HG03575 (cell line): ENCODE data around the gene AKAP6.

Source experiments
- ATAC-seq: cut with Tn5 transposase; IDR thresholded peaks from one replicate; pipeline ENCODE4 v1.9.1; 2021; ENCODE audit not compliant: unreplicated experiment, insufficient number of reproducible peaks, low FRiP score; ENCODE audit errors: extremely low read depth

AKAP6 gene

DNA sequence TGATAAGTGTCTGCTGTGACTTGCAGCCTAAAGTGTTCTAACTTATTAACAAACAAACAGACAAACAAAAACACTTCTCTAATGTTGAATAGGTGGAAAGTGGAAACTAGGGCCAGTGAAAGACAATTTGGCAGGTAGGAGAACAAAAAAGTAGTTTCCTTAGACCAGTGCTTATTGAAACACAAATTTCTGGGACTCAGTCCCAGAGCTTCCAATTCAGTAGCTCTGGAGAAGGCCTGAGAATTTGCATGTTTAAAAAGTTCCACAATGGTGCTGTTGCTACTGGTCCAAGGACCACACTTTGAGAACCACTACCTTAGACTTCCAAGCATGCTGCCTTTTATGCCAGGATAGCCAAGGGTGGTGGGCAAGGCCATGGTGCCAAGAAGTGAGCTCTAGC, 67.8 kb downstream of the AKAP6 start:
- ATAC-seq = no peak

DNA sequence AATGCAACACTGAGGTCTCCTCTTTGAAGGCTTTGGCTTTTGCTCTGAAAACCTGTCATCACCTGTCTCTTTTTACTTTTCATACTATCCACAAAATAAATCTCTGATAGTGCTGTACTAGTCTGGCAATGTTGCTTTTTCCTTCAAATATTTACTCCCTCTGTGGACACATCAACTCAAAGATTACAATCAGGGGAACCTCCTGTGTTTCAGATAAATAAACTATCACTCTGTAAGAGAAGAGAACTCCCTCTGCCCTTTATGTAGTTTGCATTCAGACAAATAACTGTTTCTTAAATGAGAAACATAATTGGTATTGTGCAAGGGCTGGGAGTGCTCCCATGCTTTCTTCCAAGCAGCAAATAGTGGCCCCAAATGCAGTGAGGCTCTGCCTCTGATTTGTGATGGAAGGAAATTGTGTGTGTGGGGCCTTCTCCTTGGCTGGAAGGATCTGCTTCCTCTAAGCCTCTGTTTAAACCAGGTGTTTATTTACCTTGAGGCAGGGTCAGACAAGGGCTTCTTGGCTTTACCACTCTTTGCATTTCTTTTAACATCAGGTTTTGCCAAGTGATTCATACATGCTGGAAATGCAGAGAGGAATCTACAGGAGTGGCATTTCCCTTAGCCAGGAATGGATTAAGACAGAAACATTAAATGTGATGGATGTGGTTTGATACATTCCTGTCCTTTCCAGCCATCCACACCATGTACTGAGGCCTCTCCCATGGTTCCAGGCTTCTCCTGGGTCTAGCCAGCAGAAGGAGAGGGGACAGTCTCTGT, 69.0 kb downstream of the AKAP6 start:
- no peak for ATAC-seq

- ATAC-seq = no peak
These were observed 70.8 kb downstream of the AKAP6 start for GRCh38 chr14:32399920-32400319.

GRCh38 chr14:32400480-32400879, 71.4 kb downstream of the AKAP6 start:
- no peak for ATAC-seq

DNA sequence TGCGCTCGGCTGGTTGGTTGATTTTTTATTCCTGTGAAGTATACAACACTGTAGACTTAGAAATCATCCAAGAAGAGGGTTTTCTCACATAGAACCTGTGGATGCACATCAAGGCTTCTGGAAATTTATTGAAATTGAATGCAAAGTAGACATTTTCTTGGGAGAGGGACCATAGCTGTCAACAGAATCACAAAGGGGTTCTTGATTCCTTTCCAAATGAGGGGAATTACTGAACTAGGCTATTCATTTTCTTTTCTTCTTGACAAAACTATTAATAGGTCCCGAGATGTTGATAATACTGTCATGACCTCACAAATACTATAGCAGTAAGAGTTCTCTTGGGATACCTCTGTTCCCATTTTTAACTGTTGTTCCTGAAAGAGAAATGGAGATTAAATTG, 73.9 kb downstream of the AKAP6 start:
- no peak for ATAC-seq

GRCh38 chr14:32403688-32404087, 74.6 kb downstream of the AKAP6 start:
- no peak for ATAC-seq

DNA sequence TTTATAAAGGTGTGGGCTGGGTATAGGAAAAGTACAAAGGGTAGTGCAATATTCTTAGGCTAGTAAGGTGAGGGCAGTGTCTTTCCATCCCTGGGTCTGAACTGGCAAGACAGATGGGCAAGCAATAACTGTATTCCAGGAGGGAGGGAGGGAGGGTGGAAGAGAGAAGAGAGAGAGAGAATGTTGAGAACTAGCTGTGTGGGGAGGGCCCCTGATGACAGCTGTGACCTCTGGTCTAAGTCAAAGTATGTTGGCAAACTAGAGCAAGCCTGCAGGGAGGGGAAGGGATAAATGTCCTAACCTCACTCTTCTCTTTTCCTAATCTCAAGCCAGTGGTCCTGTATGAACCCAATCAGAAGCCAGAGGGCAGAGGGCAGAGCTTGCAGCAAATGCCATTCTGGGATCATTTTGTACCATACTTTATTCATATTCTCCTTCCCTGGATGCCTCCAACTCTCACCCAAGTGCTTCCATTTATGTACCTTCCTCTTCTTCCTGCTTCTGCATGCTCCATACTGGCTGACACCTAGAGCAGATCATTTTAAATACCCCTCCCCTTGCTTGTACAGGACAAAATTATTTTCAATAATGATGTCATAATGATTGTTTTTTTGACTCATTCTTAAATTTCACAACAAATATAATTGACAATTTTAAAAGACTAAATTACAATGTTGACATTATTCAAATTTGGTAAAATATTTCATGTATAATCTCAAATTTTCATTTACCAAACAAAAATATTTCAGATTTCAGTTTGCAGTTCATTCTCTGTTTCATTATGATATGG, 75.9 kb downstream of the AKAP6 start:
- no peak for ATAC-seq

DNA sequence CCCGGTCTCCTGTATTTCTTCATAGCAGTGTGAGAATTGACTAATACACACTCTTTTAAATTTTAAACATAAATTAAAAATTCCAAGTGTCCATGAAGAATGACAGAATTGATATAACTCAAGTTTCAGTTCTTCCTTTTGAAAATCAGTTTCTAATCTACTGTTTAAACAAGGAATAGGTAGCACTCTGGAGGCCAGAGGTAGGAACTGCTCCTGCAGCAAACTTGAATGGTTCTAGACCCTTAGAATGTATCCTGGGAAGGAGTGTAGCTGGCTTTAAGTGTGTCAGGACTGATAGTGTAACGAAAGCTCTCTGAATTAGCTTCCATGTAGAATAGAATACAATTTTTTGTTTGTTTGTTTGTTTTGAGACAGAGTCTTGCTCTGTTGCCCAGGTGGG, 76.8 kb downstream of the AKAP6 start:
- no peak for ATAC-seq

DNA sequence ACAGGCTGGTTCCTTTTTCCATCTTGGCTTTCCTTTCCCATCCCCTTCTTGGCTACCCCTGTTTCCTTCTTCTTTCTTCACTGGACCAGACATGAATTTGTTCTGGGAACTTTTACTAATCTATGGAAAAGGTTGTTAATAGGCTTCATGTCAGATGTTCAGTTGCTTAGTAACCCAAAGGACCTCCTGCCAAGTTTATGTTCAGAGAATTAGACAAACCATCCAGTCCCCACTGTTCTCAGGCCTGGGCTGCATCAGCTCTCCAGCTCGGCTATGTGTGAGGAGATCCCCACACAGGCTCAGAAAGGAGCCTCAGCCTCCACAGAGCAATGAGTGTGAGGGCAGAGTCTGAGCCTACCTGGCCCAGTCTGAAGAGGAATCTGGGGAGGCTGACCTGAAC, 78.0 kb downstream of the AKAP6 start:
- no peak for ATAC-seq

GRCh38 chr14:32408018-32408417, 78.9 kb downstream of the AKAP6 start:
- ATAC-seq = no peak

DNA sequence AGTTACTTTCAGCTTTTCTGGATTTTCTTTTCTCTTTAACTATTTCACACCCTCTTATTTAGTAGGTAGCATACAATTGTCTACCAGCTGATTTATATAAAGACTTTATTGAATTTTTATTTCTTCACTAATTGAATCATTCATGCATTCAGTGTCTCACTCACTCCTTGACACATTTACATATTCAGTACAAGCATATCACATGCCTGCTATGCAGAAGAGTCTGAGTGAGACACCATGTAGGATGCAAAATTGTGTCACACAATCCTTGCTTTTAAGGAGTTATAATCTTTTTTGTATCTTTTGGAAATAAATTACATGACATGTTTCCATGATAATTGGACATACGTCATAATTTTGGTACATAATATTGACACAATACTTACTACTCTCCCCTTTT, 83.0 kb downstream of the AKAP6 start:
- ATAC-seq = no peak

- ATAC-seq = no peak
These were observed 83.4 kb downstream of the AKAP6 start for GRCh38 chr14:32412532-32412931.

GRCh38 chr14:32413967-32414640, 85.0 kb downstream of the AKAP6 start:
- no peak for ATAC-seq

GRCh38 chr14:32414808-32415255, 85.7 kb downstream of the AKAP6 start:
- ATAC-seq = no peak

DNA sequence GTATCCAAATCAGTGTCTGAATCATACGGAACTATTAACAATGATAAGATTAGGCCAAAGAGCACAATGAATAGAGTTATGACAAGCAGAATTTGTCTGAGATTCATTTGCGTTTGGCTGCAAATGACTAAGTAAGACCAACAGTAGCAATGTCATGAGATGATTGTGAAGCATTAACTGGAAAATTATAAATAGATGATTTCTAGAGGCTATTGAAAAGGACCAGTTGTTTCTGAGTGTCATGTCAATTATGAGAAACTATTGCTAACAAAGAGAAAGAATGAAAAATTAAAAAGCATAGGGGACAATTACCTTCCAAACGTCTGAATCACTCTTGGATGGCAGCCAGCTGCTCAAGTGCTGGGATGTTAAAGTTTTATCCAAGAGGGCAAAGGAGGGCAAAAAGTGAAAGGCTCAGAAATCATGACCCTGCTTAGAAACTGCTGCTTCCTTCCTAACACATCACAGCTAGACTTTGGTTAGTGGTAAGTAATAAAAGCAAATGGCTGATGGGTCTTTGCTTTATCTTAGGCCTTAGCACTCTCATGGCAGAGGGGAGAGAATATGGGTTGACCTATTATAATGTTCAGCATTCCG, 89.0 kb downstream of the AKAP6 start:
- ATAC-seq = no peak

DNA sequence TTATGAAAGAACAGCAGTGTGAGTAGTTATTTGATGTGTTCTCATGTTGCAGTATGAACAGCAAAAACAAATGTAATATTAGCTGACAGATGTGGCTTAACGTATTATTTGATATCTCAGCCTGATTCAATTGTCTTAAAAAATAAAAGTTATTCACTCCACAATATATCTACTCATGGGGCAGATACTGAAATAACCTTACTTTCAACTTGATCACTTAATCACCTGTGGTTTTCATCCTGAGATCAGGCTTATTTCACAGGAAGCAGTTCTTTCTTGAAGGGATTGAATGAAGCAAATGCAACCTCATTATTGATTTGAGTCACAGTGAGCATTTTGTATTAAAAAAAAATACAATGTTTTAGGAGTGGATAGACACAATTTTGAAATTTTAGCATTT, 90.3 kb downstream of the AKAP6 start:
- ATAC-seq = no peak

GRCh38 chr14:32421781-32422180, 92.7 kb downstream of the AKAP6 start:
- ATAC-seq = no peak

GRCh38 chr14:32422440-32422839, 93.3 kb downstream of the AKAP6 start:
- ATAC-seq = no peak

DNA sequence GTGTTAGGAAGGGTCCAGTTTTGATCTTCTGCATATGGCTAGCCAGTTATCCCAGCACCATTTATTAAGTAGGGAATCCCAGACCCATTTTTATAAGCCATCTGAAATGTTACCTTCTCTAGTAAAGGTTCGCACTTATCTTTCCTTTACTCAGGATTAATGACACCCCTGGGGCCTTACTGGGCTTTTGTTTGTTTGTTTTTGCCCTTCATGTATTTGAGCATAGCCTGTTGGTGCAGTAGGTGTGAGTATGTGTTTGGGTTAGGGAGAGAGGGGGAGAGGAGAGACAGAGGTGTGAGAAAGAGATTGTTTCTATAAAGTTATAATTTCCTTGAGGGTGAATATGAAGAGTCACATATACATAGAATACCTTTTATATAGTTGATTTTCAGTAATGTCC, 96.9 kb downstream of the AKAP6 start:
- no peak for ATAC-seq
